HFFc6 (cell line): Measurements from ENCODE around the gene SHTN1. TPM values are rescaled to one million over a fixed set of nuclear protein-coding genes. Genes with fewer than 3 reads are reported as not detected.

ENCODE experiments used
- DNase-seq: peaks from one replicate; pipeline ENCODE4 v3.0.0-alpha.2; 2018
- H3K27ac Mint-ChIP-seq: 2 replicates; pipeline ENCODE4 v1.8.0; 2020; ENCODE audit warnings: mild to moderate bottlenecking, mixed read lengths
- H3K27me3 Mint-ChIP-seq: 2 replicates; pipeline ENCODE4 v1.8.0; 2021; ENCODE audit warnings: mild to moderate bottlenecking, moderate library complexity, mixed read lengths; ENCODE audit not compliant: insufficient read depth
- H3K36me3 Mint-ChIP-seq: 2 replicates; pipeline ENCODE4 v1.8.0; 2021; ENCODE audit warnings: low read depth, mixed read lengths
- H3K4me1 Mint-ChIP-seq: 2 replicates; pipeline ENCODE4 v1.8.0; 2020; ENCODE audit warnings: low read depth, mixed read lengths
- H3K4me3 Mint-ChIP-seq: 2 replicates; pipeline ENCODE4 v1.8.0; 2020; ENCODE audit warnings: mild to moderate bottlenecking, moderate library complexity, mixed read lengths
- H3K9me3 Mint-ChIP-seq: 2 replicates; pipeline ENCODE4 v1.8.0; 2020; ENCODE audit warnings: mild to moderate bottlenecking, mixed read lengths
- CTCF ChIP-seq: fragments of 200-600 bp; sonication (generic); IDR thresholded peaks from 2 replicates; pipeline ENCODE4 v1.5.0; 2021; ENCODE audit warnings: antibody characterized with exemption, mild to moderate bottlenecking
- total RNA-seq, 6 experiments: library from RNA; stranded (reverse); fragmentation: NEBNext Ultra II Directional; extraction: Animal tissue kit (Norgen Biotek cat#: 25700); gene quantifications; 2 replicates in 1 of 6; 3 replicates in 5 of 6; pipeline ENCODE4 v1.2.3, GENCODE V29; 2021

SHTN1 gene
- total RNA-seq, 6 experiments from 2014 or later, result 3.4 to 6.2 (median 5.2) TPM

- Mint-ChIP-seq H3K27ac (peak within 1 kb of the TSS; percentile 47), H3K9me3 (no peaks in the 10 kb centered on the region), H3K4me1 (peaks cover 16% of the 10 kb centered on the region), H3K36me3 (no peaks in the 10 kb centered on the region), H3K27me3 (peaks cover 18% of the 10 kb centered on the region), H3K4me3 (peak within 1 kb of the TSS; percentile 85)
- TF ChIP-seq CTCF, result no peak
- DNase-seq, result peak; percentile 63
These were observed 155.5 kb downstream of the SHTN1 start, which contains the start of gene ENO4 for GRCh38 chr10:116849248-116850057. TSS of gene ENO4 (plus strand) at chr10:116849499. CDS start at chr10:116849567, 68 bp downstream.

- peak overlapping the region; percentile 85 for H3K4me3 Mint-ChIP-seq
- peaks cover 15% of the 10 kb centered on the region for H3K27me3 Mint-ChIP-seq
- H3K36me3 Mint-ChIP-seq, result no peaks in the 10 kb centered on the region
- no peaks in the 10 kb centered on the region for H3K9me3 Mint-ChIP-seq
- peak overlapping the region; percentile 47 for H3K27ac Mint-ChIP-seq
- TF ChIP-seq CTCF, result no peak
- no peak for DNase-seq
- peaks cover 16% of the 10 kb centered on the region for H3K4me1 Mint-ChIP-seq
These were observed 156.1 kb downstream of the SHTN1 start for GRCh38 chr10:116848944-116849247.

- Mint-ChIP-seq H3K4me3 (peak overlapping the region; percentile 85), H3K4me1 (peaks cover 16% of the 10 kb centered on the region), H3K27me3 (peaks cover 9% of the 10 kb centered on the region), H3K36me3 (no peaks in the 10 kb centered on the region), H3K27ac (peak overlapping the region; percentile 47), H3K9me3 (no peaks in the 10 kb centered on the region)
- peak; percentile 14 for DNase-seq
- TF ChIP-seq CTCF, result no peak
These were observed 156.7 kb downstream of the SHTN1 start for GRCh38 chr10:116848032-116848943.

- Mint-ChIP-seq H3K9me3 (no peaks in the 10 kb centered on the region), H3K27me3 (peaks cover 4% of the 10 kb centered on the region), H3K27ac (no peak overlapping the region), H3K4me3 (no peak overlapping the region), H3K36me3 (no peaks in the 10 kb centered on the region), H3K4me1 (peaks cover 16% of the 10 kb centered on the region)
- DNase-seq, result no peak
- no peak for TF ChIP-seq CTCF
These were observed 159.2 kb downstream of the SHTN1 start for GRCh38 chr10:116845823-116846222.

GRCh38 chr10:116840389-116841075 lies 164.5 kb downstream of the SHTN1 start:
- no peak for TF ChIP-seq CTCF
- no peaks in the 10 kb centered on the region for H3K4me1 Mint-ChIP-seq
- H3K27ac Mint-ChIP-seq, result no peak overlapping the region
- DNase-seq, result no peak
- H3K4me3 Mint-ChIP-seq, result no peak overlapping the region
- H3K36me3 Mint-ChIP-seq, result no peaks in the 10 kb centered on the region
- H3K27me3 Mint-ChIP-seq, result peaks cover 1% of the 10 kb centered on the region
- H3K9me3 Mint-ChIP-seq, result no peaks in the 10 kb centered on the region
